ENCODE measurements around the gene RAB6B. TPM values are rescaled to one million over a fixed set of nuclear protein-coding genes. Genes with fewer than 3 reads are reported as not detected.

Gene RAB6B
- total RNA-seq, 1 experiment from 2014 or later = 0.52 TPM

GRCh38 chr3:133837487-133838295 is 58.0 kb downstream of the RAB6B start:
- ChIA-PET POLR2A (ENCODE audit: unreplicated experiment) (no interaction called here), CTCF (no interaction called here)
- H4K20me1 ChIP-seq (ENCODE audit: insufficient read depth) = no peaks in the 10 kb centered on the region
- no peak overlapping the region for H2AFZ ChIP-seq
- DNase-seq = no peak
- intact Hi-C loops (cut with micrococcal nuclease; ENCODE audit: unreplicated experiment) = no loop called here
- H3K4me1 ChIP-seq (replicated peaks; ENCODE audit: insufficient read depth) = no peaks in the 10 kb centered on the region
- TF ChIP-seq EZH2 (IDR thresholded peaks at IDR 0.05; ENCODE audit: low read depth) = no peak
- no peak for TF ChIP-seq CTCF (conservative IDR thresholded peaks at IDR 0.05)
- H3K27me3 ChIP-seq (ENCODE audit: insufficient read depth, low read depth) = peaks cover 14% of the 10 kb centered on the region
- no peaks in the 10 kb centered on the region for H3K9me2 ChIP-seq (ENCODE audit: insufficient read depth)
- H3K36me3 ChIP-seq (ENCODE audit: low read depth) = no peaks in the 10 kb centered on the region
- H3K4me3 ChIP-seq = no peak overlapping the region
- no TSS peak for BruUV-seq (replicated peaks)
- no peaks in the 10 kb centered on the region for H3K79me2 ChIP-seq (ENCODE audit: low read depth)
- no peak overlapping the region for H3K4me2 ChIP-seq
- H3K27ac ChIP-seq = no peak overlapping the region
- H3F3A ChIP-seq (ENCODE audit: insufficient read depth, low read depth) = no peaks in the 10 kb centered on the region
- no peaks in the 10 kb centered on the region for H3K9me3 ChIP-seq (ENCODE audit: insufficient read depth, low read depth)

DNA sequence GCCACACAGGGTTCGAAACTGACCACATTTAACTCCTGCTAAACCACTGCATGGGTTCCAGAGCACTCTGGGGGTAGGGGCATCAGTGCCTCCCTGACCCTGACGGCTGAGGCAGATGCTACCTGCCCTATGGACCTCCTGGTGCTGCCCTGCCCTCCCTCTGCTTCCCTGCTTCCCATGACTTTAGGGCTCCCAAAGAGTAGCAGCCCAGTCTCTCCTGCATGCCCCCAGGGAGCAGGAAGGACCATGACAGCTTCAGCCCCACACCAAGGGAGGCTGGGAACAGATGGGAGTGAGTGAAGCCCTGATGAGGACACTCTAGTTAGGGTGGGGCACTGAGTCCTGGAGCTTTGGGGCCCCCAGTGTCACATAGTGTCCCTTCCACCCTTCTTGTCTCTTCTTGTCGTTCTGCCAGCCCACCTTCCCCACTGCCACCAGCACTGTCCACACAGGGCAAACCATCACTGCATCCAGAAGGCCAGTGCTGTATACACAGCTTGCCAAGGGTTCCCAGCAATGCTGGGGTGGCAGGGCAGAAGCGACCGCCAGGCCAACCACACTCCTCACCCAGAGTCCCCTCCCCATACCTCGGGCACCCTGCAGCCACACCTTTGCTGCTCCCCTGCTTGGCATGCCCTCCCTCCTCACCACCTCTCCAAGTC is 59.1 kb downstream of the RAB6B start:
- no TSS peak for BruUV-seq (replicated peaks)
- Histone ChIP-seq H3F3A (ENCODE audit: insufficient read depth, low read depth) (no peaks in the 10 kb centered on the region), H4K20me1 (ENCODE audit: insufficient read depth) (no peaks in the 10 kb centered on the region), H3K27ac (no peak overlapping the region), H2AFZ (no peak overlapping the region), H3K79me2 (ENCODE audit: low read depth) (no peaks in the 10 kb centered on the region), H3K9me2 (ENCODE audit: insufficient read depth) (no peaks in the 10 kb centered on the region), H3K4me2 (no peak overlapping the region), H3K36me3 (ENCODE audit: low read depth) (no peaks in the 10 kb centered on the region), H3K9me3 (ENCODE audit: insufficient read depth, low read depth) (no peaks in the 10 kb centered on the region), H3K4me1 (replicated peaks; ENCODE audit: insufficient read depth) (no peaks in the 10 kb centered on the region), H3K4me3 (no peak overlapping the region), H3K27me3 (ENCODE audit: insufficient read depth, low read depth) (peaks cover 14% of the 10 kb centered on the region)
- TF ChIP-seq CTCF (conservative IDR thresholded peaks at IDR 0.05) (no peak), EZH2 (IDR thresholded peaks at IDR 0.05; ENCODE audit: low read depth) (no peak)
- no peak for DNase-seq
- intact Hi-C loops (cut with micrococcal nuclease; ENCODE audit: unreplicated experiment) = no loop called here
- ChIA-PET POLR2A (ENCODE audit: unreplicated experiment) (no interaction called here), CTCF (no interaction called here)

DNA sequence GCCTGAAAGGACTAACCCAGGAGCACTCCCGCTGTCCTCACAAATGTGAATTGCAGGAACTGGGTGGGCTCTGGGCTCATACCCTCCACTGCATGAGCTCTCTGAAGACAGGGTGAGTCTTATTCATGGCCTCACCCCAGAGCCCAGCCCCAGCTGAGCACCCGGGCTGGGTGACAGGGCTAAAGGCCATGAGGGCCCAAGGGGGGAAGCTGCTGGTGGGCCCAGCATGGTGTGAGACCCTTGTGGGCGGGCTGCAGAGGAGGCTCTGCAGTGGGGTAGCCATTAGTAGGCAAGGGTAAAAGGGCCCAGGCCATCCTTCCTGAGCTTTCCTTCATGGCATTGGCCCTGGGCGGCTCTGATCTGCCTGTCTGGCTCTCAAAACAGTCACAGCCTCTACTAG is 59.7 kb downstream of the RAB6B start:
- CTCF ChIA-PET = no interaction called here
- no TSS peak for BruUV-seq (replicated peaks)
- no peaks in the 10 kb centered on the region for H3F3A ChIP-seq (ENCODE audit: insufficient read depth, low read depth)
- intact Hi-C loops (cut with micrococcal nuclease; ENCODE audit: unreplicated experiment) = no loop called here
- no peak overlapping the region for H3K4me2 ChIP-seq
- no peaks in the 10 kb centered on the region for H4K20me1 ChIP-seq (ENCODE audit: insufficient read depth)
- H3K9me3 ChIP-seq (ENCODE audit: insufficient read depth, low read depth) = no peaks in the 10 kb centered on the region
- no peak for TF ChIP-seq EZH2 (IDR thresholded peaks at IDR 0.05; ENCODE audit: low read depth)
- no peak for TF ChIP-seq CTCF (conservative IDR thresholded peaks at IDR 0.05)
- H3K79me2 ChIP-seq (ENCODE audit: low read depth) = no peaks in the 10 kb centered on the region
- POLR2A ChIA-PET (ENCODE audit: unreplicated experiment) = no interaction called here
- no peak overlapping the region for H3K27ac ChIP-seq
- H3K36me3 ChIP-seq (ENCODE audit: low read depth) = no peaks in the 10 kb centered on the region
- peaks cover 16% of the 10 kb centered on the region for H3K27me3 ChIP-seq (ENCODE audit: insufficient read depth, low read depth)
- no peaks in the 10 kb centered on the region for H3K4me1 ChIP-seq (replicated peaks; ENCODE audit: insufficient read depth)
- no peak overlapping the region for H2AFZ ChIP-seq
- no peak for DNase-seq
- H3K4me3 ChIP-seq = no peak overlapping the region
- H3K9me2 ChIP-seq (ENCODE audit: insufficient read depth) = no peaks in the 10 kb centered on the region

Data from PC-9 (cell line).